Spleen (tissue), 11 donors: Measurements from ENCODE around the gene CNIH3. TPM values are rescaled to one million over a fixed set of nuclear protein-coding genes. Genes with fewer than 3 reads are reported as not detected.

Experiments
- DNase-seq: peaks from one replicate; pipeline ENCODE4 v3.0.0-alpha.2; 2020
- H3K27ac ChIP-seq, 8 donors: fragments of 200-600 bp; sonication (generic) in 7 of 8; 1 replicate in 4 of 8; 2 replicates in 4 of 8; pipeline versions ENCODE4 v1.5.0 to v1.8.0; 2016 to 2021; ENCODE audit warnings: inconsistent platforms in 4 of 8, mild to moderate bottlenecking in 4 of 8, moderate library complexity in 1 of 8
- H3K27me3 ChIP-seq, 7 donors: fragments of 200-600 bp; sonication (generic) in 6 of 7; replicated peaks in 1 of 7; 1 replicate in 4 of 7; 2 replicates in 3 of 7; pipeline versions ENCODE4 v1.5.0 to v1.8.0; 2016 to 2021; ENCODE audit warnings: inconsistent platforms in 3 of 7, mild to moderate bottlenecking in 1 of 7
- H3K36me3 ChIP-seq, 6 donors: fragments of 200-600 bp; sonication (generic) in 5 of 6; 1 replicate in 4 of 6; 2 replicates in 2 of 6; pipeline versions ENCODE4 v1.5.0 to v1.8.0; 2016 to 2021; ENCODE audit warnings: inconsistent platforms in 2 of 6
- H3K4me1 ChIP-seq, 6 donors: fragments of 200-600 bp; sonication (generic) in 5 of 6; 1 replicate in 3 of 6; 2 replicates in 3 of 6; pipeline versions ENCODE4 v1.5.0 to v1.8.0; 2016 to 2021; ENCODE audit warnings: inconsistent platforms in 3 of 6
- H3K4me3 ChIP-seq, 8 donors: fragments of 200-600 bp; sonication (generic) in 7 of 8; 1 replicate in 4 of 8; 2 replicates in 4 of 8; pipeline versions ENCODE4 v1.5.0 to v1.8.0; 2016 to 2021; ENCODE audit warnings: inconsistent platforms in 4 of 8, mild to moderate bottlenecking in 4 of 8, moderate library complexity in 2 of 8
- H3K9me3 ChIP-seq, 8 donors: fragments of 200-600 bp; sonication (generic) in 7 of 8; 1 replicate in 4 of 8; 2 replicates in 4 of 8; pipeline versions ENCODE4 v1.5.0 to v1.8.0; 2016 to 2021; ENCODE audit warnings: inconsistent platforms in 4 of 8
- POLR2A ChIP-seq, 3 donors: fragments of 450-650 bp; IDR thresholded peaks; one replicate each; pipeline ENCODE4 v1.5.1; 2017; ENCODE audit warnings: antibody characterized with exemption in 3 of 3, mild to moderate bottlenecking in 1 of 3
- POLR2AphosphoS5 ChIP-seq, 3 donors: sonication (generic); formaldehyde crosslinking; IDR thresholded peaks; one replicate each; pipeline ENCODE4 v1.5.1; 2017; ENCODE audit warnings: antibody characterized with exemption in 3 of 3
- WGBS, 5 donors: extraction: QIAGEN DNeasy Blood & Tissue Kit in 3 of 5; methylation state at CpG; one replicate each; pipeline versions ENCODE4 v1.1.5 to v1.1.7; 2013 to 2018; 5-methylcytosine and 5-hydroxymethylcytosine counted together
- intact Hi-C: fragments of 100-400 bp; cut with DNase I; formaldehyde crosslinking; loops from one replicate; pipeline ENCODE4 v1.15.0; 2023; ENCODE audit warnings: low total_unique reads
- polyA plus RNA-seq, 3 donors: library from polyadenylated mRNA; stranded (reverse); fragments of 200-250 nt; gene quantifications; one replicate each; pipeline ENCODE4 v1.2.1, GENCODE V29; 2013
- total RNA-seq, 7 donors: library from RNA; depleted of rRNA in 3 of 7; stranded (reverse); fragments of >200 nt in 3 of 7; fragmentation: NEBNext Ultra II Directional in 4 of 7; extraction: Animal tissue kit (Norgen Biotek cat#: 25700) in 4 of 7; gene quantifications; one replicate each; pipeline versions ENCODE4 v1.1.0 to v1.2.1, GENCODE V29; 2016 to 2021
- TF ChIP-seq, protein P1 (sequence below), 11 experiments: fragments of 200-600 bp in 7 of 11; fragments of 450-650 bp in 4 of 11; sonication (generic) in 4 of 11; IDR thresholded peaks in 8 of 11; conservative IDR thresholded peaks in 3 of 11; 1 replicate in 7 of 11; 2 replicates in 4 of 11; pipeline versions ENCODE4 v1.4.0 to v1.8.0; 2016 to 2021; ENCODE audit warnings: antibody characterized with exemption in 11 of 11, inconsistent platforms in 4 of 11, mild to moderate bottlenecking in 1 of 11
- donor health status: healthy with polysubstance abuse.
- donor health status: DM: no; HTN: no; CAD: no; lungs with moderate emphysema.
- donor health status: DM: no; HTN: no; CAD: no.
- donor health status: Bipolar disorder and iron deficiency.
- donor health status: healthy.
- donor health status: DM: no; HTN: no; CAD: no.
- donor health status: DM: yes; HTN: yes; CAD: no.

CNIH3 gene
- total and polyA plus RNA-seq, 10 donors: 0.68 to 4.1 (median 2.0) TPM

- no peak overlapping the region for H3K27ac ChIP-seq
- DNase-seq: no peak
- intact Hi-C loops: no loop called here
- no peaks in the 10 kb centered on the region for H3K27me3 ChIP-seq
- TF ChIP-seq, protein P1, sequence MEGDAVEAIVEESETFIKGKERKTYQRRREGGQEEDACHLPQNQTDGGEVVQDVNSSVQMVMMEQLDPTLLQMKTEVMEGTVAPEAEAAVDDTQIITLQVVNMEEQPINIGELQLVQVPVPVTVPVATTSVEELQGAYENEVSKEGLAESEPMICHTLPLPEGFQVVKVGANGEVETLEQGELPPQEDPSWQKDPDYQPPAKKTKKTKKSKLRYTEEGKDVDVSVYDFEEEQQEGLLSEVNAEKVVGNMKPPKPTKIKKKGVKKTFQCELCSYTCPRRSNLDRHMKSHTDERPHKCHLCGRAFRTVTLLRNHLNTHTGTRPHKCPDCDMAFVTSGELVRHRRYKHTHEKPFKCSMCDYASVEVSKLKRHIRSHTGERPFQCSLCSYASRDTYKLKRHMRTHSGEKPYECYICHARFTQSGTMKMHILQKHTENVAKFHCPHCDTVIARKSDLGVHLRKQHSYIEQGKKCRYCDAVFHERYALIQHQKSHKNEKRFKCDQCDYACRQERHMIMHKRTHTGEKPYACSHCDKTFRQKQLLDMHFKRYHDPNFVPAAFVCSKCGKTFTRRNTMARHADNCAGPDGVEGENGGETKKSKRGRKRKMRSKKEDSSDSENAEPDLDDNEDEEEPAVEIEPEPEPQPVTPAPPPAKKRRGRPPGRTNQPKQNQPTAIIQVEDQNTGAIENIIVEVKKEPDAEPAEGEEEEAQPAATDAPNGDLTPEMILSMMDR (IDR thresholded peaks at IDR 0.05 in 8 of 11, conservative IDR thresholded peaks at IDR 0.05 in 3 of 11): no peak
- TF ChIP-seq POLR2A (IDR thresholded peaks at IDR 0.05) (no peak), POLR2AphosphoS5 (IDR thresholded peaks at IDR 0.05) (no peak)
- no peaks in the 10 kb centered on the region for H3K36me3 ChIP-seq
- no peaks in the 10 kb centered on the region for H3K9me3 ChIP-seq
- 79 to 90% (median 83%) methylated on average over 10 of the region's 10 CpGs for WGBS, 5 donors
- peaks cover 0 to 8% (median 0%) of the 10 kb centered on the region in 6 donors for H3K4me1 ChIP-seq
- H3K4me3 ChIP-seq: no peak overlapping the region
Measured at GRCh38 chr1:224737353-224737727, 121.2 kb downstream of the CNIH3 start.

- no peak for DNase-seq
- H3K36me3 ChIP-seq: no peaks in the 10 kb centered on the region
- H3K9me3 ChIP-seq: no peaks in the 10 kb centered on the region
- no peak overlapping the region for H3K4me3 ChIP-seq
- H3K27me3 ChIP-seq: no peaks in the 10 kb centered on the region
- TF ChIP-seq POLR2A (IDR thresholded peaks at IDR 0.05) (no peak), POLR2AphosphoS5 (IDR thresholded peaks at IDR 0.05) (no peak)
- TF ChIP-seq, protein P1 (IDR thresholded peaks at IDR 0.05 in 8 of 11, conservative IDR thresholded peaks at IDR 0.05 in 3 of 11): no peak
- no peak overlapping the region for H3K27ac ChIP-seq
- WGBS, 5 donors: 79 to 88% (median 85%) methylated on average over 12 of the region's 12 CpGs
- H3K4me1 ChIP-seq: peaks cover 0 to 4% (median 0%) of the 10 kb centered on the region in 6 donors
- intact Hi-C loops: no loop called here
Measured at GRCh38 chr1:224739303-224739996, 123.3 kb downstream of the CNIH3 start.

DNA sequence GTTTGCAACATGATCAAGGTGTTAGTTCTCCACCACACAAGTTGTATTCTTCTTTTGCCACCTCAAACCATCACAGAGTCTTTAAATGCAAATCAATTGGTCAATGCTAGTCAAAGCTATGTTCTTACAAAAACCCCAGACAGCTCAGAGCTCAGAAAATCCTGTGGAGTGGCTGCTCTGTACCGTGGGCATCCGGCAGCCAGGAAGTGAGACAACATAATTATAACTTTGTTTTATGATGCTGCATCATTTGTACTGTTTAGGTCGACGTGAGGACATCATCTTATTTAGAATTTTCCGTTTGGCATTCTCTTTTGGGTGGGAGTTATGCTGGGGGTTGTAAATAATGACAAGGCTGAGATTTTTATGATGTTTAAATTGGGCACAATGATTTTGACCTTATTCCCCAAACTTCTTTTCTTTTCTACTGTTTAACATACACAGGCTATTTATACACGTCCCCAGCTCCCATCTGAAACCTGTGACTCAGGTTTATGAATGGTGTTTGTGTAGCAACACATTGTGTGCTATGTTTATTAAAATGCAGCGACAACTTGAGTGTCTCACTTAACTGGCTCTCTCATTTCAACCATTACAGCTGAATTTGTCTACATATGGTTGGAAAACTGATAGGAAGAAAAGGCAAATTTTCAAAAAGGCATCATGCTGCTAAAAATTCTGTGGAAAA lies 124.0 kb downstream of the CNIH3 start:
- Histone ChIP-seq H3K9me3 (no peaks in the 10 kb centered on the region), H3K27me3 (no peaks in the 10 kb centered on the region), H3K4me3 (no peak overlapping the region), H3K4me1 (peaks cover 0 to 4% (median 0%) of the 10 kb centered on the region in 6 donors), H3K36me3 (no peaks in the 10 kb centered on the region), H3K27ac (no peak overlapping the region)
- intact Hi-C loops: no loop called here
- TF ChIP-seq POLR2AphosphoS5 (IDR thresholded peaks at IDR 0.05): no peak
- TF ChIP-seq, protein P1 (IDR thresholded peaks at IDR 0.05 in 8 of 11, conservative IDR thresholded peaks at IDR 0.05 in 3 of 11): no peak
- TF ChIP-seq POLR2A (IDR thresholded peaks at IDR 0.05): no peak
- WGBS, 5 donors: 51 to 64% (median 52%) methylated on average over 7 of the region's 7 CpGs
- DNase-seq: no peak

- Histone ChIP-seq H3K9me3 (no peaks in the 10 kb centered on the region), H3K27me3 (no peaks in the 10 kb centered on the region), H3K36me3 (no peaks in the 10 kb centered on the region), H3K27ac (no peak overlapping the region), H3K4me1 (peaks cover 0 to 4% (median 0%) of the 10 kb centered on the region in 6 donors), H3K4me3 (no peak overlapping the region)
- 88 to 99% (median 95%) methylated on average over 5 of the region's 5 CpGs for WGBS, 5 donors
- DNase-seq: no peak
- intact Hi-C loops: no loop called here
- TF ChIP-seq, protein P1 (IDR thresholded peaks at IDR 0.05 in 8 of 11, conservative IDR thresholded peaks at IDR 0.05 in 3 of 11): no peak
- TF ChIP-seq POLR2AphosphoS5 (IDR thresholded peaks at IDR 0.05) (no peak), POLR2A (IDR thresholded peaks at IDR 0.05) (no peak)
Measured at GRCh38 chr1:224740685-224741052, 124.6 kb downstream of the CNIH3 start.
